SK-N-SH (cell line): ENCODE measurements around the gene TBL1XR1.

Experiments used
- ELF1 ChIP-seq: IDR thresholded peaks from 2 replicates; pipeline ENCODE4 v1.4.0; 2012
- EZH2phosphoT487 ChIP-seq: fragments of 200-600 bp; sonication (generic); IDR thresholded peaks from 2 replicates; pipeline ENCODE4 v1.6.1; 2017; ENCODE audit warnings: low read depth, mixed run types, mild to moderate bottlenecking, antibody characterized with exemption, moderate library complexity, borderline replicate concordance
- POLR2AphosphoS5 ChIP-seq: IDR thresholded peaks from 2 replicates; pipeline ENCODE4 v1.6.1; 2012; ENCODE audit warnings: low read depth, low read length
- USF2 ChIP-seq: fragments of 150-350 bp; IDR thresholded peaks from 2 replicates; pipeline ENCODE4 v1.6.1; 2017; ENCODE audit warnings: antibody characterized with exemption, low read length, low read depth, borderline replicate concordance
- TF ChIP-seq, protein P1 (sequence below): fragments of 200-600 bp; sonication (generic); IDR thresholded peaks from 2 replicates; pipeline ENCODE4 v1.6.1; 2017; ENCODE audit warnings: antibody characterized with exemption, mild to moderate bottlenecking, moderate library complexity
- TF ChIP-seq, protein P2 (sequence below): IDR thresholded peaks from 2 replicates; pipeline ENCODE4 v1.6.1; 2012; ENCODE audit warnings: mild to moderate bottlenecking, low read depth, low read length, moderate library complexity

- TF ChIP-seq, protein P1, sequence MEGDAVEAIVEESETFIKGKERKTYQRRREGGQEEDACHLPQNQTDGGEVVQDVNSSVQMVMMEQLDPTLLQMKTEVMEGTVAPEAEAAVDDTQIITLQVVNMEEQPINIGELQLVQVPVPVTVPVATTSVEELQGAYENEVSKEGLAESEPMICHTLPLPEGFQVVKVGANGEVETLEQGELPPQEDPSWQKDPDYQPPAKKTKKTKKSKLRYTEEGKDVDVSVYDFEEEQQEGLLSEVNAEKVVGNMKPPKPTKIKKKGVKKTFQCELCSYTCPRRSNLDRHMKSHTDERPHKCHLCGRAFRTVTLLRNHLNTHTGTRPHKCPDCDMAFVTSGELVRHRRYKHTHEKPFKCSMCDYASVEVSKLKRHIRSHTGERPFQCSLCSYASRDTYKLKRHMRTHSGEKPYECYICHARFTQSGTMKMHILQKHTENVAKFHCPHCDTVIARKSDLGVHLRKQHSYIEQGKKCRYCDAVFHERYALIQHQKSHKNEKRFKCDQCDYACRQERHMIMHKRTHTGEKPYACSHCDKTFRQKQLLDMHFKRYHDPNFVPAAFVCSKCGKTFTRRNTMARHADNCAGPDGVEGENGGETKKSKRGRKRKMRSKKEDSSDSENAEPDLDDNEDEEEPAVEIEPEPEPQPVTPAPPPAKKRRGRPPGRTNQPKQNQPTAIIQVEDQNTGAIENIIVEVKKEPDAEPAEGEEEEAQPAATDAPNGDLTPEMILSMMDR: no peak
- TF ChIP-seq USF2: no peak
- no peak for TF ChIP-seq POLR2AphosphoS5
- TF ChIP-seq ELF1: no peak
- TF ChIP-seq, protein P2, sequence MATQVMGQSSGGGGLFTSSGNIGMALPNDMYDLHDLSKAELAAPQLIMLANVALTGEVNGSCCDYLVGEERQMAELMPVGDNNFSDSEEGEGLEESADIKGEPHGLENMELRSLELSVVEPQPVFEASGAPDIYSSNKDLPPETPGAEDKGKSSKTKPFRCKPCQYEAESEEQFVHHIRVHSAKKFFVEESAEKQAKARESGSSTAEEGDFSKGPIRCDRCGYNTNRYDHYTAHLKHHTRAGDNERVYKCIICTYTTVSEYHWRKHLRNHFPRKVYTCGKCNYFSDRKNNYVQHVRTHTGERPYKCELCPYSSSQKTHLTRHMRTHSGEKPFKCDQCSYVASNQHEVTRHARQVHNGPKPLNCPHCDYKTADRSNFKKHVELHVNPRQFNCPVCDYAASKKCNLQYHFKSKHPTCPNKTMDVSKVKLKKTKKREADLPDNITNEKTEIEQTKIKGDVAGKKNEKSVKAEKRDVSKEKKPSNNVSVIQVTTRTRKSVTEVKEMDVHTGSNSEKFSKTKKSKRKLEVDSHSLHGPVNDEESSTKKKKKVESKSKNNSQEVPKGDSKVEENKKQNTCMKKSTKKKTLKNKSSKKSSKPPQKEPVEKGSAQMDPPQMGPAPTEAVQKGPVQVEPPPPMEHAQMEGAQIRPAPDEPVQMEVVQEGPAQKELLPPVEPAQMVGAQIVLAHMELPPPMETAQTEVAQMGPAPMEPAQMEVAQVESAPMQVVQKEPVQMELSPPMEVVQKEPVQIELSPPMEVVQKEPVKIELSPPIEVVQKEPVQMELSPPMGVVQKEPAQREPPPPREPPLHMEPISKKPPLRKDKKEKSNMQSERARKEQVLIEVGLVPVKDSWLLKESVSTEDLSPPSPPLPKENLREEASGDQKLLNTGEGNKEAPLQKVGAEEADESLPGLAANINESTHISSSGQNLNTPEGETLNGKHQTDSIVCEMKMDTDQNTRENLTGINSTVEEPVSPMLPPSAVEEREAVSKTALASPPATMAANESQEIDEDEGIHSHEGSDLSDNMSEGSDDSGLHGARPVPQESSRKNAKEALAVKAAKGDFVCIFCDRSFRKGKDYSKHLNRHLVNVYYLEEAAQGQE: no peak
- TF ChIP-seq EZH2phosphoT487: no peak
Observed at GRCh38 chr3:176978441-176978840, 218.8 kb downstream of the TBL1XR1 start.
